Gastrocnemius medialis (tissue), 4 donors: Measurements from ENCODE around the gene SMARCA4.

Experiments used
- CTCF ChIP-seq, 5 experiments: fragments of 450-650 bp in 3 of 5; fragments of 200-600 bp in 2 of 5; sonication (generic) in 2 of 5; IDR thresholded peaks in 4 of 5; conservative IDR thresholded peaks in 1 of 5; 1 replicate in 4 of 5; 2 replicates in 1 of 5; pipeline ENCODE4 v1.5.1; 2016 to 2019; ENCODE audit warnings: antibody characterized with exemption in 5 of 5, mild to moderate bottlenecking in 3 of 5, moderate library complexity in 3 of 5
- POLR2A ChIP-seq, 2 donors: fragments of 450-650 bp; IDR thresholded peaks; one replicate each; pipeline ENCODE4 v1.6.1; 2017; ENCODE audit warnings: antibody characterized with exemption in 2 of 2, mild to moderate bottlenecking in 2 of 2, moderate library complexity in 2 of 2

GRCh38 chr19:11019262-11019661 is 58.4 kb downstream of the SMARCA4 start:
- TF ChIP-seq CTCF (IDR thresholded peaks at IDR 0.05 in 4 of 5, conservative IDR thresholded peaks at IDR 0.05 in 1 of 5) (no peak), POLR2A (IDR thresholded peaks at IDR 0.05) (no peak)
